GM19452 (cell line): ENCODE data around the gene FMN2.
"Not testable (repeated sequence)": the region's sequence is repeated elsewhere in the genome, so short reads cannot be mapped to it uniquely, and the experiment has no call there.

Experiments
- ATAC-seq: cut with Tn5 transposase; IDR thresholded peaks from one replicate; pipeline ENCODE4 v1.9.1; 2021; ENCODE audit not compliant: unreplicated experiment

Gene FMN2

DNA sequence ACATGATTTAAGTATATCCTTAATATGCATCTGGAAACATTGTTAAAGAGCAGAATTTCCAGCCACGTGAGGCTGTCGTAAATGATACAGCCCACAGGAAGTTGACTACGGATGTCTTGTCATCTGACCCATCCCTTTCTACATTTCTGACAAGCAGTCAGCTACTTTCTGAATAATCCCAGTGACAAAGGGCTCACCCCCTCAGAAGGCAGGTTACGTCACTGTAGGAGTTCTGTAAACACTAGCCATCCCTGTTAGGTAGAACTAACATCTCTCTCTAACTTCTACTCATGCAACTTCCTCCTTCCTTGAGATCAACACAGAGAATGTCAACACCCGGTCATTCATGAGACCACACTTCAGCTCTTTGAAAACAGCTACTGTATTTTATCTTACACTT is 261.1 kb downstream of the FMN2 start:
- no peak for ATAC-seq

DNA sequence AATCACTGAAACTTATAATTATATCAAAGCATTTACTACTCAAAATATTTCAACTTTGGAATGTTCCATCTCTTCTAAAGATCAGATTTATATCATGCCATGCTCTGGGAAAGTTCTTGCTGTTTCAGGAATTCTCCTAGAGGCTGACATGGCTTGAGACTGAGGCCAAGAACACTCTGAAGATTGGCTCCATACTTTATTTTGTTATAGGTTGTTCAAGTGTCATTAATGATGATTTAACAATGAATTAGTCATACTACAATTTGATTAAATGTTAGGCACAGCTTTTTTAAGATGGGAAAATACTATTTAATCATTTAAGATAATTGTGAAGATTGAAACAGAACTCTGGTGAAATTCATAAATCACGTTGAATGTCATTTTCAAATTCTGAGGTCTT is 264.9 kb downstream of the FMN2 start:
- ATAC-seq = no peak

DNA sequence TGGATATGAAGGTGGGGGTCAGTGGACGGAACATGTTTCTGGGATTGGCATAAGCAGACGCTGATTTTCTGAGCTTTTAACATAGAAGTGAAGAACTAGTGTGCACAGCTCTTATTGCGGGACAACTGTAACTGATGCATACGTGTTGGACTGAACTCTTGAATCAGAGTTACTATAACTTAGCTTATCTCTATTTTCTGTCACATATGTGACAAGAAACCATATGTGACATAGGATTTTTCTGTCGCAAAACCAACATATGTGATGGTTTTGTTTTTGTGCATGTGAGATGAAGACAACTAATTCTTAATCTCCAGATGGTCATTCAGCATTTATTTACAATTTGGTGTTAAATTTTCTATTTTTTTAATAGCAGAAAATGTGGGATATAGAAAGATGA is 270.4 kb downstream of the FMN2 start:
- ATAC-seq = no peak

DNA sequence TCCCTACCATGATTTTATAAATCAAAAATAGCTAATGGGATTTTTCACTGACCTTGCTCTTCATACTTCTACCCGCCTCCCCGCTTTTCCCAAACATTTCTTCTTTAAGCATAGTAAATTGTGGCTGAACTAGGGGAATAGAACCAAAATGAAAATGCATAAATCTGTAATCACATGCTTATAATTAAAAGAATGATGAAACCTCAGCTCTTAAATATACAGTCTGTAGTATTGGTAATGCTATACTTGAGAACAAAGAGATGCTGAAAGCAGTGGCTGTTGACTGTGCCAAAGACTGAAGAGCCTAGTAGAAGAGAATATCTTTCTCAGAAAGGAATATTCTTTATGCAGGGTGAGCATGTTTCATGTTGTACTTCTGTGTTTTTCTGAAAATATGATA is 271.1 kb downstream of the FMN2 start:
- no peak for ATAC-seq

DNA sequence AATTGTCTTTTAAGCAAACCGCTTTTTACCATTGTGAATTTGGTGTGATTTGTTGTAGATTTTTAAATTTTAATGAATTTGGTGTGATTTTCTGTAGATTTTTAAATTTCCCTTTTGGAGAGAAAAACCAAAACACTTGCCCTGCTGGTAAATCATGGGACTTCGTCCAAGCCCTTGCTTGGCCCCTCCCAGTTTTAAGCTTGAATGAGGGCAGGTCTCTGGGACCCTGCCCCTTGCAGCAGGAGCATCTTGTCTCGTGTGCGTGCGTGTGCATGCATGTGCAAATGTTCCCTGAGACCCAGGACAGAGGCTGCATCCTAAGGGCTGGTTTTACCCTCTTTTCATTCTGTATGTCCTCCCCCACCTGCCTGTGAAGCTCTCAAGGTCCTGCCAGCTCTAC is 271.6 kb downstream of the FMN2 start:
- ATAC-seq = no peak

DNA sequence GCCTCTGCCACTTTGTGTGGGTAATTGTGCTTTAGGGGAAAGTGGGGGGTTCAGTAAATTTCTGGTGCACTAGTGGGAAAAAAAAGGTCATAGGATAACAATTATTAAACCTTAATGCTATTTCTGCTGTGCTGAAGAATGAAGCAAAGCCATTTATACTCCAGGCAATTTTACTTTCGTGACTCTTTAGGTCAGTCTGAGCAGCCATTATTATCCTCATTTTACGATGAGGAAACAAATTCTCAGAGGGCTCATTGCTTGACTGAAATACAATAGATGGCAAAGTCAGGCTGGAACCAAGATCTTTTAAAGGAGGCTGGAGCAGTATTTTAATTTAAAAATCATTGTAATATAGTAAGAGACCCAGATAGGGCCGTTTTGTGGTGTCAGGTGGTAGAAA is 272.2 kb downstream of the FMN2 start:
- ATAC-seq = no peak

DNA sequence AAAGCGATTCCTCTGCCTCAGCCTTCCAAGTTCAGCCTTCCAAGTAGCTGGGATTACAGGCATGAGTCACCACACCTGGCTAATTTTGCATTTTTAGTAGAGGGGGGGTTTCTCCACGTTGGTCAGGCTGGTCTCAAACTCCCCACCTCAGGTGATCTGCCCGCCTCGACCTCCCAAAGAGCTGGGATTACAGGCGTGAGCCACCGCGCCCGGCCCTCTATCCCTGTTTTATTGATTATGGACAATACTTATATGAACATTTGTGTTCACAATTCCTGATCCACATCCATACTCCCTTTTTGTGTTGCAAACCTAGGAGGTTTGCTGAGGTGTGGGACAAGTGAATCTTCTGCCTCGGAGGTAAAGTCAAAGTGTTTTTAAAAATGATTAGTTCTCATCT is 275.0 kb downstream of the FMN2 start:
- ATAC-seq = no peak

DNA sequence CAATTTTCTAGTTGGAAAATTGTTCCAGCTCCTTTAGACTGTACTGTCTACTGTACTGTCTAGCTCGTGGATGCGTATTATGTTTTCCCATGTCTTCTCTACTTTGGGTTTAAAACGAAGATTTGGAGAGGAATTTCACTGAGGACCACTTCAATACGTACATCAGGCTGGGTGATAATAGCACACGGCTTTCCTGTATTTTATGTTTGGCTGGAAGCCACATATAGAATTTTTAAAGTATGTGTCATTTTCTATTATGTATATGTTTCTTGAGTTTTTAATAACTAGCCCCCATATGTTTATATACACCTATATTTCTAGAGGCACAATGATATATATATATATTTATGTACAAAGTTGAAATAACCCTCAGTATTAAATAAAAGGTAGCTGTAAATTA is 293.9 kb downstream of the FMN2 start:
- ATAC-seq = no peak

DNA sequence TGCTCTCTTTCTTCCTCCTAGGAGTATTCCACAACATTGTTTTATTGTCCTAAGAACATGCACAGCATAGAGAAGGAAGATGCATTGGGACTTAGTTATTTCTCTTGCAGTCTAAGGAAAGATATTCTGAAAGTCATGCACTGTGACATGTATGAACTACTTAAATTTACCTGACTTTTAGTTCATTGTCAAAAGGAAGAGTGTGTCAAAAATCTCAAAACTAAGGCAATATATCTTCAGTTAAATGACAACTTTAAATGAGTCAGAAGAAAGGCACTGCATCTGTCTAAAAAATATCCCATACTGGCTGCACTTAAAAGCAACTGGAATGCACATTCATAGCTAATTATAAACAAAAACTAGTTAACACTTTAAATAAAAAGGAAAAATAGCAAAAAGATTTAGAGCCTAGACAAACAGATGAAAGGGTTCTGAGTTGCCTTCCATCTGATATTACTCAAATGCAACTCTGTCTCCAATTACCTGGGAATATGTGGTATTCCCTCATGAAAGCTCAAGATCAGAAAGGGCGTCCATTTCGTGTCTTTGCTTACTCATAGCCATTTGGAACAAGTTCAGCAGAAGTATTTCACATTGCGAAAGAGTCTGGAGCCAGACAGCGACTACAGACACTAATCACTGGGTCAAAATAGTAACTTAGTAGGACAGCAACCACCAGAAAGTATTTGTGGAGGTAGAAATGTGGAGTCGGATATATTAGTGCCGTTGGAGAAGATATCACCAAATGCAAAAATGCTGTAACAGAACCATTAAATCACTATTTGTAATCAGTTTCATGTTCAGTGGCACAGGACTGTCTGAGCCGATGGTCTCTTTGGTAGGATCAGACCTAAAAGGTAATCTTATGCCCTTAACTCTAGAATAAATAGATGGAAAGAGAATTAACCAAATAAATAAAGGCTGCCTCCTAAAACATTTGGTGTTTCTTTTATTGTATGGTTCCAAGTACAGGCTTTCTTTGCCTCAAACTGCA is 294.6 kb downstream of the FMN2 start:
- ATAC-seq = no peak

DNA sequence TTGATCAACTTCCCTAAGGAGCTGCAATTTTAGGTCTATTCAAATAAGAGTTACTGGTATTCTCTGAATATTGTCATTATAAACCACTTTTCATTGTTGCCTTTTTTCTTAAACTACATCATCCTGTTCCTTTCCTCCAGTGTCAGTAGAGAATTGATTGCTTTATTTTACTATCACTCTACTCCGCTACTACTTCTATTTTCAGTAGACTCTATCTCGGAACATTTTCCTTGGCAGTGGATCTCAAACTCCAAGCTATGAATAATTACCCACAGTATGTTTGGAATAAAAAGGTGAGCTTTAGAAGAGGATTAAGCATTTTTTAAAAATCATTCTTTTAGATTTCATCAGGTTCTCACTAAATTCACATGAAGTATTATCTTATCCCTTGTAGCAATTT is 295.4 kb downstream of the FMN2 start:
- ATAC-seq = no peak

DNA sequence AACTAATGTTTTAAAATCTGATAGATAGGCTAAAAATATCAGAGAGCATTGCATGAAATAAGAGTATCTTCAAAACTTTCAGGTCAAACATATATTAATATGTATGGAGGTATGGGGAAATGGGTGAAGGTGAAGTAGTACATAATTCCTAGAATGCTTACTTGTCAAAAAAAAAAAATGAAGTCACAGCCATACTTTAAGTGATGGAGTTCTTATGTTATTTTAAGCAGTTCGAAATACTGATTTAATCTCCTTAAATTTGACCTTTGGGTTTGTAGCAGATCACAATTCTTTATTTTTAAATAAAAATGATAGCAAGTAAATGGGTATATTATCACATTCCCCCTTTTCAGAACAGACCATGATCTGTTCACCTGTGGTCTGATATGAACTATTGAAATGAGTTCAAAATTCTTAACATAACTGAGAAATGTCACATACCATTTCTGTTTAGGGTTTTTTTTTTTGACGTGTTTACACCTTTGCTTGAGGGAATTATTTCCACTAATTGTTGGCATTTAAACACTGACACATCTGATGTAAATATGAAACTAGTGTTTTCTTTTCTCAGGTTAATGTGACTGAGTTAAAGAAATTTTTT is 300.1 kb downstream of the FMN2 start:
- no peak for ATAC-seq

DNA sequence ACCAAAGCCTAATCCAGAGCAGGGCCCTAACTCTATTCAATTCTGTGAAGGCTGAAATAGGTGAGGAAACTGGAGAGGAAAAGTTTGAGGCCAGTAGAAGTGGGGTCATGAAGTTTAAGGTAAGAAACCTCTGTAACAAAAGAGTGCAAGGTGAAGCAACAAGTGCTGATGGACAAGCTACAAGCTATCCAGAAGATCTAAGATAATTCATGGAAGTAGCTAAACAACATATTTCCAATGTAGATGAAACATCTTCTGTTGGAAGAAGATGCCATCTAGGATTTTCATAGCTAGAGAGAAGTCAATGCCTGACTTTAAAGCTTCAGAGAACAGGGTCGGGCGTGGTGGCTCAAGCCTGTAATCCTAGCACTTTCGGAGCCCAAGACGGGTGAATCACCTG is 302.7 kb downstream of the FMN2 start:
- no peak for ATAC-seq

DNA sequence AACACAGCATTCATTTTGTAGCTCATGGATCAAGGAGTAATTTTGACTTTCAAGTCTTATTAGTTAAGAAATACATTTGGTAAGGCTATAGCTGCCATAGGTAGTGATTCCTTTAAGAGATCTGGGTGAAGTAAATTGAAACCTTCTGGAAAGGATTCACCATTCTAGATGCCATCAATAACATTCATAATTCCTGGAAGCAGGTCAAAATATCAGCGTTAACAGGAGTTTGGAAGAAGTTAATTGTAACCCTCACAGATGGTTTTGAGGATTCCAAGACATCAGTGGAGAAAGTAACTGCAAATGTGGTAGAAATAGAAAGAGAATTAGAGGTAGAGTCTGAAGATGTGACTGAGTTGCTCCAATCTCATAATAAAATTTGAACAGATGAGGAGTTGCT is 303.7 kb downstream of the FMN2 start:
- ATAC-seq = no peak

DNA sequence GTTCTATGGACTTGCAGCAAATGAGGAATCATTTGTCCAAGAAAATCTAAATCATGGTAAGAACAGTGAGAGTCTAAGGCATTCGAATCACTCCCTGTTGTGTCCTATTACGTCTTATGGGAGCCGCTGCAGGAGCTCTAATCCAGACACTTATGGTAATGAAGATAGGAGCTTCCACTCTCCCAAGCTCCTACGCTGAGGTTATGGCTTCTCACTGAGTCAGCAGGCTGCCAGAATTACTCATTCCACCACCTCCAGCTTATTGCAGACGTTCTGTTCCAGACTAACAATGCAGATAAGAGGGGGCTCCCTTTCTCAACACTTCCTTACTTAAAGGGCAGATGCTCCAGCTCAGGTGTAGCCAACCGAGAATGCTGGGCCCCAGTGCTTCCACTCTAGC is 307.7 kb downstream of the FMN2 start:
- ATAC-seq = no peak

DNA sequence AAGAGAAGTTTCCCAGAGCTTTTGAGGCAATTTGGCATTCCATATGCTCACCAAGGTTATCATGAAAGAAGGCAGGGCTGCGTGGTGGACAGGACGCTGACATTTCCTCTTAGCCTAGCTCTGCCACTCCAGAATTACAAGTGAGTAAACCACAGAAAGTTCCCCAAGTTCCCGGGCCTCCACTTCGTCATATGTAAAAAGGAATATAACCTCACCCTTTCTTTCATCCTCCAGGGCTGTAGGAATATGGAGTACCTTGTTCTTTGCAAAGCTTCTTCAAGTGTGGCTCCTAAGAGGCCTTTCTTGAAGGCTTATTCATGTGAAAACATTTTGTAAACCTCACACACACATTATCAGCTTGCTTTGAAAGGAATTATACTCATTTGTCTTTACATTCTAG is 310.0 kb downstream of the FMN2 start:
- no peak for ATAC-seq

DNA sequence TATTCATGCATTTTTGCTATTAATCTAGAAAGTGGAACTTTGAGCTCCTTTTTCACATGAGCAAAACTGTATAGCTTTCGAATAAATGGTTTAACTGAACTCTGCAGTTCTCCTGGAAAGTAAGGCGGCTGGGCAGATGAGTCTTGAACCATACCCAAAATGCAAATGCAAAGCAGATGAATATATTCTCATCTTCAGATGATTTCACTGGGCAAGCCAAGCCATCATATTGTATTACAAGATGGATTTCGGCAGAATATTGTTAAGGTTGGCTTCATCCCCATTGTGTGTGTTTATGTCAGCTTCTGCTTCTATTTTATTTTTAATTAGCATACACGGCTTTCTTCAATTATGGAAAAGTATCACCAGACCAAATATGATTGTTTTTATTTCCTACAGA is 310.6 kb downstream of the FMN2 start:
- ATAC-seq = no peak

DNA sequence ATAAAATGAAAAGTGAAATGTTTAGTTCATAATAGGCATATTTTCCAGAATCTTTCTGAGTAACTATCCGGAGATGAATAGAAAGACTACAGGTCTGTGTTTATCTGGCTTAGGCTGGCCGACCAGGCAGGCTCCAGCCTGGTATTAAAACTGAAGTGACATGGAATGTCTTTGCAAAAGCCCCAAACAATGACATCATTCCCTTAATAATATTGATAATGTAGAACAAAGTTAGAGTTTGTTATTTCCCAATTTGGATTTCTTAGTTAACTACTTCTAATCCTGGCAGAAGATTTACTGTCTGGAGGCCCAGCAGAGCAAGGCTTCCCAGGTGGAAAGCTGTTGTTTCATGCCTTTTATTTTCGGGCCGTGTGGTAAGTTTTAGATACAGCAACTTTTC is 312.6 kb downstream of the FMN2 start:
- ATAC-seq = no peak

DNA sequence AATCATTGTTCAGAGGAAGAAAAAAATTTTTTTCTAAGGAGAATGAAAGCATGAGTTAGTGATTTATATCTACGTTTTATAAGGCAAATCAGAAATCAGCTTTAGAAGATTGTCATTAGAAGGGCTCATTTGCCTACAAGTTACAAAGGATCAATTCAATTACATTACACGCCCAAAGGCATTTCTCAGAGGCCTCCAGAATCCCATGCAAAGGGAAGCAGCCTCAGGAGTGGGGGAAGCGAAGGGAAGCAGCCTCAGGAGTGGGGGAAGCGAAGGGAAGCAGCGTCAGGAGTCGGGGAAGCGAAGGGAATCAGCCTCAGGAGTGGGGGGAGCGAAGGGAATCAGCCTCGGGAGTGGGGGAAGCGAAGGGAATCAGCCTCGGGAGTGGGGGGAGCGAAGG is 314.1 kb downstream of the FMN2 start:
- no peak for ATAC-seq

DNA sequence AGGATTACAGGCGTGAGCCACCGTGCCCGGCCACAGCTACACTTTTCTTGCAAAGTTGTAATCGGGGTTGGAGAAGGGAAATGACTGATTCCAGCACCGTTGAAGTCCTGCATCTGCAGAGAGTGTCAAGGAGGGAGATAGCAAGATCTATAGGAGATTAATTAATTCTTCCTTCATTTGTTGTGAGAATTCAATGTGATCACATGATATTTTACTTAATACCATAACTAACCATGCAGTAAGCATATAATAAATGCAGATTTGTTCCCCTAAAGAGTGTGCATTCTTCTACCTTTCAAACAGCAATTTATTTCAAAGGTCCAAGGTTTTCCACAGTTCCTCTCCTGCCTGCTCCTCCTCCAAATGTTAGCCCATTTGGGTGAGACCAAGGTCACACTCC is 315.7 kb downstream of the FMN2 start:
- ATAC-seq = no peak

DNA sequence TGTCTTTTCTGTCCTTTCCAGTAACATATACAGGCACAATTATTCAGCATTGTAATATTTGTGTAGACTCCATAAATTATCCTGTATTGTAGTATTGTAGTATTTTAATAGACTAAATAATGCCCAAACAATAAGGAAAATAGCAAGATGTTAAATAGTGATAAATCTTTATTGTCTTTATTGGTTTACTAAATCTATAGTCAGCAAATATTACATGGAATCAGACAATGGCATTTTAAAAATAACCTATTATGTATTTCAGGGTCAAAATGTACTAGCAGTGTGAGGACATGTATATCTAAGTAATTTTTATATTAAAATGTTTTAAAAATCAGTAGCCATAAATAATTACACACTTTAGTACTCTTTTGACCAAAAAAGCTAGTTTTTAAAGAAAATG is 317.9 kb downstream of the FMN2 start:
- no peak for ATAC-seq

DNA sequence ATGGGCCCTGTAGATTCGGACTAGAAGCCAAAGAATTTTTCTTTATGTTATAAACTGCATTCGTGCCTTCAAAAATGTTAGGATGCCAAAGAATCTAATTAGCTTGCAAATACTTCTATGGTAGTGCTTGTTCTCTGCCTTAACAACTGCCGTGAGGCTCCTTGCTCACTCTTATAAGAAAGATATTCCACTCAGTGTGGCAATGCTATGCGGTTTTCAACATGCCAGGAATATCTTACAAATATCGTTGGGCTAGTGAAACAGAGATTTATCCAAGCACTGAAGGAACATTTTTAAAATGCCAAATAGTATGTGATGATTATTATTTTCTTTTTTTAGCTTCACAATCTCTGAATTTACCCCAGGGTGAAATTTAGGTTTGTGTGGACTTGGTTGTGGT is 322.0 kb downstream of the FMN2 start:
- ATAC-seq = no peak

DNA sequence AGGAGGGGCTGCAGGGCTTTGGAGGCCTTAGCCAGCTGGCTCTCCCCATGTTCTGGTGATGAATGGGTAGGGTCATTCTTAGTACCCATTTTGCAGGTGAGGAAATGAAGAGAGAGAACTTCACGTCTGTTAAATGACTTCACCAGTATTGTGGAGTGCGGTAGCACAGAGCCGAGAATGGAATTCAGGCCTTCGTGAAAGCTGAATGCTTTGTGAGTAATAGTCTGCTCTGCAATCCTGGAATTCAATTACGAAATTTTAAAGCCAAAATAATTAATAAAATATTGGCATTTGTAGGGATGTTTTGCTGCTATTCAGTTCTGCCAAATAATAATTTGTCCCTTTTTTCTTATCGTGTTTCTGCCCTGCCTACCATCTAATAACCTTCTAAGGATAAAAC is 322.6 kb downstream of the FMN2 start:
- ATAC-seq = no peak

DNA sequence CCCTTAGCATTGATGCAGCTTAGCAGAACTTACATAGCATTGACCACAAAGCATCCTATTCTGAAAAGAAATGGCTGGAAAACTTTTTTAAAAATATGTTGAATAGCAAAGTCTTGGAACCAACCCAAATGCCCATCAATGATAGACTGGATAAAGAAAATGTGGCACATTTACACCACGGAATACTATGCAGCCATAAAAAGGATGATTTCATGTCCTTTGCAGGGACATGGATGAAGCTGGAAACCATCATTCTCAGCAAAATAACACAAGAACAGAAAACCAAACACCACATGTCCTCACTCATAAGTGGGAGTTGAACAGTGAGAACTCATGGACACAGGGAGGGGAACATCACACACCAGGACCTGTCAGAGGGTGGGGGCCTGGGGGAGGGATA is 323.3 kb downstream of the FMN2 start:
- not testable (repeated sequence) for ATAC-seq
